Activated CD8-positive, alpha-beta memory T cell treated with anti-CD3 and anti-CD28 coated beads, Interleukin-2, amount 50 U/mL, for 1 hour (primary cell): ENCODE results near the gene RNF44.
"Not testable (repeated sequence)": the region's sequence is repeated elsewhere in the genome, so short reads cannot be mapped to it uniquely, and the experiment has no call there.

Experiments
- DNase-seq: peaks from one replicate; pipeline ENCODE4 v3.0.0-alpha.2; 2020; ENCODE audit errors: extremely low read depth

The RNF44 gene

GRCh38 chr5:176519810-176520720, 17.1 kb downstream of the RNF44 start:
- no peak for DNase-seq

DNA sequence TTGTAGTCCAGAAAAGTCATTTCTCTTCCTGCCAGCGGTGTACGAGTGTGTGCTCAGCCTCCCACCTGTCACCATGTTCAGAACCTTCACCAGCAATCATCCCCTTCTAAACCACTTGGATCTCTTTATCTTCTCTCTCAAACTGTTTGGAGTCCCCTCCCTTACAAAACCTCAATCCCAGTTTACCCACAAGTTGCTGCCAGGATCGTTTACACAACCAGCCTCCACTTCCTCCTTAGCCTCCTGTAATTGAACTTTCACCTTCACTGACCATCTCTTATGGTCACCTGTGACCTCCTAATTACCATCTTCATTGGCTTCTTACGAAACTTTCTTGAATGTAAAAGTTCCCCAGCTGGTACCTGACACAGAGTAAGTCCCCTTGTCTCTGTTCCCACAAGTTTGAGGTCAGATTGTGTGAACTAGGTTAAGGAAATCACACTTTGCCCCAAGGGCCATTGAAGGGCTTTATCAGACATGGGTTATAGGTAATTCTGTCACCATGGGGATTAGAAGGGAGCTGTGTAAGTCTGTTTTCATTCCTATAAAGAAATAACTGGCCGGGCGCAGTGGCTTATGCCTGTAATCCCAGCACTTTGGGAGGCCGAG, 20.0 kb downstream of the RNF44 start:
- DNase-seq = no peak

GRCh38 chr5:176515396-176515795, 21.8 kb downstream of the RNF44 start:
- DNase-seq = no peak

- DNase-seq = no peak
These were observed 22.8 kb downstream of the RNF44 start for GRCh38 chr5:176514244-176514950.

DNA sequence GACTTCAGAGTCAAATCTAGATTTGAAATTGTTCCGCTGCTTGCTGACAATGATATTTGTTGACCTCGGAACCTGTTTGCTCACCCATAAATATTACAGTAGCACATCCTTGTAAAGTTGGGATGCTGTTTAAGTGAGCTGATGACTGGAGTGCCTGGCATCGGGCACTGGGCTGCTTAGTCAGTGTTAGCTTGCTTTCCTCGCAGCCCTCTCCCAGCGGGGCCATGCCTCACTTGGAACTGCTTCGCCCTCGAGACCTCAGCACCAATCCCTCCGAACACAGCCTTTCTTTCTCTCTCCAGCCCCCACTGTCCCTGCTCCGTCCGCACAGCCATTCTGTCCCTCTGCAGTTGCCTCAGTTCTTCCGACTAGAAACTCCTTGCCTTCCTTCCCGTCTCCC, 23.4 kb downstream of the RNF44 start:
- DNase-seq = no peak

DNA sequence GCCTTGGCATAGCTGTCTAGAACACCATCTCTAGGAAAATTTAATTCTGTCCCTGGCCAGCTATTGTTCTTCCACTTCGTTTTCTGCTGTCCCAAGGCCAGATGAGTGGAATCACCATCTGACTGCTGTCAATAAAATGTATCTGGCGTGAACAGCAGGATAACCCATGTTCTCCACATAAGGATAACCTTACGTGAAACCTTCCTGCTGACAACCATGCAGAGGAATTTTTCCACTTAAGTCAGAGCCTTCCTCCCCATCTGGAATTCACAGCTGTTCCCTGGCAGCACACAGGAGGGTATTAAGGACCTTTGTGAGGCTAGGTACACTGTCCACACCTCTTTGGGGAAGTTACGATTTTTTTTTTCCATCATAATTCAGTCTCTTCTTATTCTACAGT, 28.6 kb downstream of the RNF44 start:
- DNase-seq = no peak

DNA sequence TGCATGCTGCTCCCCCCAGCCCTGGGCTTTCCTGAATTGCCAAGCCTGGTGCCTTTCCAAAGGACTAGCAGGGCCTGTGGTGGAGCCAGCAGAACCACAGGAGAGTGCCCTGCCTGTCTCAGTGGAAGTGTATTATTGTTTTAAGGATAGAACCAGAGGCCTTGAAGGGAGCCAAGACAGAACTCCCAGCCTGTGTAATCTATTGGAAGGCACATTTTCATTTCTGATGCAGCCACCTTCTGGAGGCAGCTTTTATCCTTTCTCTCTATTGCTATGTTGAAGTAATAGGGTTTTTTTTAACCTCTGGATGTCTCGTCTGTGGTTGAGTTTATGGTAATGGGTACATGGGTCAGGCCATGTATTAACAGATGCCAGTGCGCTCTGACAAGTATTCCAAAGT, 29.3 kb downstream of the RNF44 start:
- no peak for DNase-seq

GRCh38 chr5:176503496-176503895, 33.7 kb downstream of the RNF44 start:
- DNase-seq = no peak

DNA sequence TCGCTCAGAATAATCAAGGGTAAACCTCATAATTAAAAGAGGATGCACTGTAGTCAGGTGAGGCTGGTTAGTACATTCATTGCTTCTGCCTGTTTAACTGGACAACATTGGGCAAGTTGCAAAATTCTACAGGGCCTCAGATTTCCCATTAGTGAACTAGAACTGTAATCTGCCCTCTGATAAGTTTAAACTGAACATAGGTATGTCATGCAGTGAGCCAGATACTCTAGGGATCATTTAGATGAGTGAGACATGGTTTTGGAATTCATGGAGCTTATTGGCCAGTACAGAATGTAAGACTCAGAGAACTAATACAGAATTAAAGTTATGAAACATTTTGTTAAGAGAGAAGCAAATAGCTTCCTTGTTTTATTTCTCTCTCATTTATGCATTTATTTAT, 35.9 kb downstream of the RNF44 start:
- DNase-seq = no peak

DNA sequence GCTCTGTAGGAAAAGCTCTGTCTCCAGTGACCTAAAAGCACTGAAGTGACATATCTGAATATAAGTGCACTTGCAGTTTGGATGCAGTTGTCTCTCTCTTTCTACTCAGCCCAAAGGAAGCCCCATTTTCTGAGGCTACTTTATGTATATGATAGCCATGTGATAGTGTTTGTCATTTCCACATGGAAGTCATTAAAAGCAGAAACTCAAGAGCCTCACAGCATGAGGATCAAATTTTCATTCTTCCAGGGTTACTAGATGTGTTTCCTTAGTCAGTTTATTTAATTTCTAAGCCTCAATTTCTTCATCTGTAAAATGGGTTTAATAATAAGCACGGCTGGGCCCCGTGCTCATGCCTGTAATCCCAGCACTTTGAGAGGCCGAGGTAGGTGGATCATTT, 36.7 kb downstream of the RNF44 start:
- DNase-seq = no peak

GRCh38 chr5:176499273-176499672, 37.9 kb downstream of the RNF44 start:
- no peak for DNase-seq

- no peak for DNase-seq
These were observed 39.4 kb downstream of the RNF44 start for GRCh38 chr5:176497852-176498251.

GRCh38 chr5:176492431-176492830, 44.8 kb downstream of the RNF44 start:
- no peak for DNase-seq

DNA sequence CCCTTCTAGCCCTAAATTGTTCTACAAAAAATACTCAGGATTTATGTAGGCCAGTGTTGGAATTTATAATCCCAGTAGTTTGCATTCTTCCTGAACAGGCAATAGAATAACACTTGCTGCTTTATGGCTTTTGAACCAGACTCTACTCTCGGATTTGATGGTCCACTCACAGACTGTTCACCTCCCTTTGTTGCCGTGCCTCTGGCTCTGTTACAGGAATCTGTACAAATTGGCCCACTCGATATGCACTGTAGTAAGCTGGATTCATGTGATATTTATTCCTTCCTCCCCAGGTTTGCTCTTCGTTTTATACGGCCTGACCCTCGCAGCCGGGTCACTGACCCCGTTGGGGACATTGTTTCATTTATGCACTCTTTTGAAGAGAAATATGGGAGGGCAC, 45.3 kb downstream of the RNF44 start:
- no peak for DNase-seq

- DNase-seq = no peak
These were observed 46.1 kb downstream of the RNF44 start for GRCh38 chr5:176491101-176491502.

- DNase-seq = no peak
These were observed 46.9 kb downstream of the RNF44 start for GRCh38 chr5:176490301-176490700.

GRCh38 chr5:176489077-176489476, 48.1 kb downstream of the RNF44 start:
- DNase-seq = no peak

DNA sequence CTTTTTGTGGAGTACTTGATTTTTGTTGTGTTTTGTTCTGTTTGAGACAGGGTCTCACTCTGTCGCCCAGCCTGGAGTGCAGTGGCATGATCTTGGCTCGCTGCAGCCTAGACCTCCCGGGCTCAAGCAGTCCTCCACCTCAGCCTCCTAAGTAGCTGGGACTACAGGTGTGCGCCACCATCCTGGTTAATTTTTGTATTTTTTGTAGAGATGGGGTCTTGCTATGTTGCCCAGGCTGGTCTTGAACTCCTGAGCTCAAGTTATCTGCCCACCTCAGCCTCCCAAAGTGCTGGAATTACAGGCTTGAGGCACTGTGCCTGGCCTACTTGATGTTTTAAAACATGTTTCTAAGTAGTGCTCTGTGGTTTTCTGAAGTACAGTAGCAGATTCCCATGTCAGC, 50.0 kb downstream of the RNF44 start:
- not testable (repeated sequence) for DNase-seq

GRCh38 chr5:176486189-176486757, 50.9 kb downstream of the RNF44 start:
- DNase-seq = no peak

DNA sequence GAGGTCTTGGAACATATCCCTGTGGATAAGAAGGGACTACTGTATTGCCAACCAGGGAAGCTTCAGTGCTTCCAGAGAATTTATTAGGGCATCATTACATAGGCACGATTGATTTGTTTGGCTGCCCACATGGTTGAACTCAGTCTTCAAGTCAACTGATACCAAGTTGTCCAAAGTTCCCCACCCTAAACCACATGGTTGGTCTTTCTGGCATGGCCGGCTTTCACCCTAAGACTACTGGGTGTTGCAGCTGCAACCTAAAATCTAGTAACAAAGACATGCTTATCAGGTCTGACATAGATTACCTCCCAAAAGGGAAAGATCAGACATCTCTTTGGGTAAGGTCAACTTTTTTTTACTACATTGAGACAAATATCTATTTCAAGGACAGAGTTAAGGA, 52.0 kb downstream of the RNF44 start:
- DNase-seq = no peak

DNA sequence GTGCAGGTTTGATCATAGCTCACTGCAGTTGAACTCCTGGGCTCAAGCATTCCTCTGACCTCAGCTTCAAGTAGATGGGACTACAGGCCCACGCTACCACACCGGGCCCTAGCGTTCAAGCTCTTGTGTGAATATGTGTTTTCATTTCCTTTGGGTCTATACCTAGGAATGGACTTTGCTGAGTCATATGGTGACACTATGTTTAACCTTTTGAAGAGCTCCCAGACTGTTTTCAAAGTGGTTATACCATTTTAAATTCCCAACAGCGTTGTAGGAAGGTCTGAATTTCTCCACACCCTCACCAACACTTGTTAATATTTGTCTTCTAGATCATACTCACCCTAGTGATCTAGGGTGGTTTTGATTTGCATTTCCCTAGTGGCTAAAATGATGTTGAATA, 55.5 kb downstream of the RNF44 start:
- no peak for DNase-seq
